CD4-positive, CD25-positive, alpha-beta regulatory T cell (primary cell): ENCODE measurements around the gene LYPD6B. TPM values are rescaled to one million over a fixed set of nuclear protein-coding genes. Genes with fewer than 3 reads are reported as not detected.

Experiments
- ATAC-seq, 2 donors: fragments of 150-1000 bp; cut with Tn5 transposase; one replicate each; pipeline ENCODE4 v1.10.0; 2021; ENCODE audit warnings: low read depth in 2 of 2, moderate number of reproducible peaks in 2 of 2, moderate library complexity in 1 of 2
- DNase-seq, 3 donors: peaks; one replicate each; pipeline versions ENCODE4 v3.0.0 to v3.0.0-alpha.2; 2012 to 2022; ENCODE audit warnings: mixed read lengths in 1 of 3
- H3K27ac ChIP-seq: one replicate; pipeline ENCODE4 v1.7.0; 2013; ENCODE audit warnings: mild to moderate bottlenecking, low read length; ENCODE audit not compliant: insufficient read depth, poor library complexity, severe bottlenecking
- H3K27me3 ChIP-seq: one replicate; pipeline ENCODE4 v1.7.0; 2013; ENCODE audit warnings: low read length; ENCODE audit not compliant: control insufficient read depth, insufficient read depth
- H3K36me3 ChIP-seq: one replicate; pipeline ENCODE4 v1.7.0; 2013; ENCODE audit warnings: mild to moderate bottlenecking, low read length, moderate library complexity; ENCODE audit not compliant: control insufficient read depth, insufficient read depth
- H3K4me1 ChIP-seq: 2 replicates; pipeline ENCODE4 v1.7.0; 2013; ENCODE audit warnings: mild to moderate bottlenecking, low read length; ENCODE audit not compliant: insufficient read depth, control insufficient read depth, poor library complexity, severe bottlenecking
- H3K4me3 ChIP-seq: one replicate; pipeline ENCODE4 v1.7.0; 2013; ENCODE audit warnings: low read depth, mild to moderate bottlenecking, low read length, moderate library complexity
- H3K9me3 ChIP-seq, 2 experiments: 1 replicate in 1 of 2; 2 replicates in 1 of 2; pipeline ENCODE4 v1.7.0; 2013; ENCODE audit warnings: low read length in 2 of 2, mild to moderate bottlenecking in 1 of 2, moderate library complexity in 1 of 2; ENCODE audit not compliant: control insufficient read depth in 2 of 2
- H3K27ac Mint-ChIP-seq, 3 donors: one replicate each; pipeline ENCODE4 v1.8.0; 2020 to 2022; ENCODE audit warnings: mild to moderate bottlenecking in 3 of 3, mixed read lengths in 3 of 3, moderate library complexity in 2 of 3
- H3K27me3 Mint-ChIP-seq: one replicate; pipeline ENCODE4 v1.8.0; 2022; ENCODE audit warnings: mild to moderate bottlenecking, mixed read lengths
- H3K36me3 Mint-ChIP-seq: one replicate; pipeline ENCODE4 v1.8.0; 2020; ENCODE audit warnings: mixed read lengths
- H3K4me1 Mint-ChIP-seq, 4 donors: one replicate each; pipeline ENCODE4 v1.8.0; 2020 to 2022; ENCODE audit warnings: mixed read lengths in 4 of 4, mild to moderate bottlenecking in 1 of 4
- H3K4me3 Mint-ChIP-seq, 4 donors: one replicate each; pipeline ENCODE4 v1.8.0; 2020 to 2022; ENCODE audit warnings: mild to moderate bottlenecking in 4 of 4, mixed read lengths in 4 of 4, moderate library complexity in 3 of 4
- H3K9me3 Mint-ChIP-seq, 7 donors: one replicate each; pipeline ENCODE4 v1.8.0; 2020 to 2022; ENCODE audit warnings: mixed read lengths in 7 of 7, mild to moderate bottlenecking in 3 of 7, moderate library complexity in 2 of 7
- polyA plus RNA-seq, 4 donors: library from polyadenylated mRNA; unstranded; fragments of 300-500 nt; fragmentation: Illumina TruSeq; gene quantifications; one replicate each; pipeline ENCODE4 v1.2.3, GENCODE V29; 2021
- total RNA-seq: library from RNA; stranded (reverse); gene quantifications from one replicate; pipeline ENCODE4 v1.2.3, GENCODE V29; 2022

LYPD6B gene
- total and polyA plus RNA-seq, 5 donors from 2014 or later, result not detected

GRCh38 chr2:149152469-149152953, 114.0 kb downstream of the LYPD6B start:
- ATAC-seq (no peak), DNase-seq (no peak)
- H3K27me3 ChIP-seq, result no peaks in the 10 kb centered on the region
- H3K9me3 ChIP-seq, result no peaks in the 10 kb centered on the region
- peaks cover 0 to 4% (median 0%) of the 10 kb centered on the region in 7 donors for H3K9me3 Mint-ChIP-seq
- no peak overlapping the region for H3K4me3 ChIP-seq
- H3K27ac Mint-ChIP-seq, result no peak overlapping the region
- H3K36me3 ChIP-seq, result no peaks in the 10 kb centered on the region
- H3K27ac ChIP-seq, result no peak overlapping the region
- H3K4me1 ChIP-seq, result no peaks in the 10 kb centered on the region
- H3K36me3 Mint-ChIP-seq, result no peaks in the 10 kb centered on the region
- no peaks in the 10 kb centered on the region for H3K4me1 Mint-ChIP-seq
- H3K27me3 Mint-ChIP-seq, result peaks cover 15% of the 10 kb centered on the region
- no peak overlapping the region for H3K4me3 Mint-ChIP-seq

- Mint-ChIP-seq H3K4me1 (no peaks in the 10 kb centered on the region), H3K9me3 (peaks cover 0 to 3% (median 0%) of the 10 kb centered on the region in 7 donors), H3K27me3 (peaks cover 15% of the 10 kb centered on the region), H3K36me3 (no peaks in the 10 kb centered on the region), H3K27ac (no peak overlapping the region), H3K4me3 (no peak overlapping the region)
- H3K27me3 ChIP-seq, result no peaks in the 10 kb centered on the region
- no peak overlapping the region for H3K4me3 ChIP-seq
- H3K4me1 ChIP-seq, result no peaks in the 10 kb centered on the region
- H3K9me3 ChIP-seq, result no peaks in the 10 kb centered on the region
- ATAC-seq (no peak), DNase-seq (no peak)
- H3K36me3 ChIP-seq, result no peaks in the 10 kb centered on the region
- H3K27ac ChIP-seq, result no peak overlapping the region
These were observed 116.9 kb downstream of the LYPD6B start for GRCh38 chr2:149155196-149155969.

- no peak overlapping the region for H3K4me3 ChIP-seq
- Mint-ChIP-seq H3K9me3 (peaks cover 0 to 3% (median 0%) of the 10 kb centered on the region in 7 donors), H3K27me3 (peaks cover 15% of the 10 kb centered on the region)
These were observed 117.5 kb downstream of the LYPD6B start for GRCh38 chr2:149155988-149156387.

GRCh38 chr2:149156971-149157740, 118.7 kb downstream of the LYPD6B start:
- no peak for ATAC-seq
- H3K27me3 Mint-ChIP-seq, result peaks cover 15% of the 10 kb centered on the region
- Histone ChIP-seq H3K27ac (no peak overlapping the region), H3K9me3 (no peaks in the 10 kb centered on the region), H3K27me3 (no peaks in the 10 kb centered on the region), H3K36me3 (no peaks in the 10 kb centered on the region), H3K4me1 (no peaks in the 10 kb centered on the region), H3K4me3 (no peak overlapping the region)
- no peaks in the 10 kb centered on the region for H3K4me1 Mint-ChIP-seq
- no peak overlapping the region for H3K27ac Mint-ChIP-seq
- H3K9me3 Mint-ChIP-seq, result peaks cover 0 to 2% (median 0%) of the 10 kb centered on the region in 7 donors
- no peak for DNase-seq
- no peak overlapping the region for H3K4me3 Mint-ChIP-seq
- H3K36me3 Mint-ChIP-seq, result no peaks in the 10 kb centered on the region

More at GRCh38 chr2:149155988-149156387, 117.5 kb downstream of the LYPD6B start:
- no peaks in the 10 kb centered on the region for H3K4me1 Mint-ChIP-seq
- DNase-seq, result no peak
- no peaks in the 10 kb centered on the region for H3K36me3 Mint-ChIP-seq
- Histone ChIP-seq H3K4me1 (no peaks in the 10 kb centered on the region), H3K27me3 (no peaks in the 10 kb centered on the region), H3K36me3 (no peaks in the 10 kb centered on the region), H3K9me3 (no peaks in the 10 kb centered on the region), H3K27ac (no peak overlapping the region)
- ATAC-seq, result no peak
- no peak overlapping the region for H3K27ac Mint-ChIP-seq
- no peak overlapping the region for H3K4me3 Mint-ChIP-seq

GRCh38 chr2:149158957-149159356, 120.5 kb downstream of the LYPD6B start:
- Histone ChIP-seq H3K27ac (no peak overlapping the region), H3K4me3 (no peak overlapping the region), H3K27me3 (no peaks in the 10 kb centered on the region), H3K9me3 (no peaks in the 10 kb centered on the region), H3K36me3 (no peaks in the 10 kb centered on the region), H3K4me1 (no peaks in the 10 kb centered on the region)
- H3K27ac Mint-ChIP-seq, result no peak overlapping the region
- ATAC-seq (no peak), DNase-seq (no peak)
- peaks cover 15% of the 10 kb centered on the region for H3K27me3 Mint-ChIP-seq
- H3K4me3 Mint-ChIP-seq, result no peak overlapping the region
- H3K9me3 Mint-ChIP-seq, result peaks cover 0 to 2% (median 0%) of the 10 kb centered on the region in 7 donors
- no peaks in the 10 kb centered on the region for H3K36me3 Mint-ChIP-seq
- H3K4me1 Mint-ChIP-seq, result no peaks in the 10 kb centered on the region

DNA sequence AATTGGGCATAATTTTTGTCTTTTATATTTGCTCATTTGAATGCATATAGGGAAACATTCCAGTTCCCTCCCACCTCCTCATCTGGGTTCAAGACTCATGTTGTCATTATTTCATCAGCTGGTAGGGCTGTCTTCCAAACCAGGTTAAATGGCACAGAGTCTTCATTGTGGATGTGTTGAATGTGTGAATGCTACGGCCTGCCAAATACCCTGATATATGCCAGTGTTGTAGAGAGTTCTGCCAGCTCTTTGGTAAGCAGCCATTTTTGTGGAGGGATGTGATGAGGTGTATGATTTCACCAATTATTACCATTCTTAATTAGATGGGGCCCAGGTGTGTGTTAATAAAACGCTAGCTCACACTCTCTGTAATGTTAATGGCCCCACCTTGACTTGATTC, 121.7 kb downstream of the LYPD6B start:
- Histone ChIP-seq H3K27me3 (peaks cover 2% of the 10 kb centered on the region), H3K9me3 (no peaks in the 10 kb centered on the region), H3K4me1 (no peaks in the 10 kb centered on the region), H3K27ac (no peak overlapping the region), H3K4me3 (no peak overlapping the region), H3K36me3 (no peaks in the 10 kb centered on the region)
- Mint-ChIP-seq H3K9me3 (peaks cover 0 to 2% (median 0%) of the 10 kb centered on the region in 7 donors), H3K27ac (no peak overlapping the region), H3K27me3 (peaks cover 14% of the 10 kb centered on the region), H3K4me3 (no peak overlapping the region), H3K4me1 (no peaks in the 10 kb centered on the region), H3K36me3 (no peaks in the 10 kb centered on the region)
- DNase-seq, result no peak
- ATAC-seq, result no peak

- Histone ChIP-seq H3K4me1 (no peaks in the 10 kb centered on the region), H3K36me3 (no peaks in the 10 kb centered on the region), H3K27ac (no peak overlapping the region), H3K4me3 (no peak overlapping the region), H3K27me3 (peaks cover 2% of the 10 kb centered on the region), H3K9me3 (no peaks in the 10 kb centered on the region)
- peaks cover 0 to 2% (median 0%) of the 10 kb centered on the region in 7 donors for H3K9me3 Mint-ChIP-seq
- no peak overlapping the region for H3K4me3 Mint-ChIP-seq
- DNase-seq (peak in 1 of 3 donors; percentile 6), ATAC-seq (no peak)
- H3K27me3 Mint-ChIP-seq, result peaks cover 8% of the 10 kb centered on the region
- no peak overlapping the region for H3K27ac Mint-ChIP-seq
- H3K4me1 Mint-ChIP-seq, result no peaks in the 10 kb centered on the region
- no peaks in the 10 kb centered on the region for H3K36me3 Mint-ChIP-seq
These were observed 122.3 kb downstream of the LYPD6B start for GRCh38 chr2:149160701-149161217.
